ENCODE data around the gene C22orf42. TPM values are rescaled to one million over a fixed set of nuclear protein-coding genes. Genes with fewer than 3 reads are reported as not detected.

Gene C22orf42, protein sequence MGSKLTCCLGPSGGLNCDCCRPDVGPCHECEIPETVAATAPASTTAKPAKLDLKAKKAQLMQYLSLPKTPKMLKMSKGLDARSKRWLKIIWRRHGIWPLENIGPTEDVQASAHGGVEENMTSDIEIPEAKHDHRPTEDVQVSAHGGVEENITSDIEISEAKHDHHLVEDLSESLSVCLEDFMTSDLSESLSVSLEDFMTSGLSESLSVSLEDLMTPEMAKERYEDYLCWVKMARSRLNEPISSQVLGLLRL
- polyA plus RNA-seq (2011; rRNA removed) (not detected in 2 replicates), polyA plus RNA-seq (2017; fragmentation: RNase III; extraction: RNeasy Plus Mini Kit Qiagen cat#74134 plus additional on column Dnase treatment) (not detected in 3 replicates), polyA minus RNA-seq (2011; rRNA and poly(A)+ RNA removed) (not detected in 2 replicates)
- polyA plus RNA-seq (2012; cell fraction: cytosol; rRNA removed) = not detected in 2 replicates
- not detected in 2 replicates for polyA plus RNA-seq (2012; cell fraction: nucleus; rRNA removed)

DNA sequence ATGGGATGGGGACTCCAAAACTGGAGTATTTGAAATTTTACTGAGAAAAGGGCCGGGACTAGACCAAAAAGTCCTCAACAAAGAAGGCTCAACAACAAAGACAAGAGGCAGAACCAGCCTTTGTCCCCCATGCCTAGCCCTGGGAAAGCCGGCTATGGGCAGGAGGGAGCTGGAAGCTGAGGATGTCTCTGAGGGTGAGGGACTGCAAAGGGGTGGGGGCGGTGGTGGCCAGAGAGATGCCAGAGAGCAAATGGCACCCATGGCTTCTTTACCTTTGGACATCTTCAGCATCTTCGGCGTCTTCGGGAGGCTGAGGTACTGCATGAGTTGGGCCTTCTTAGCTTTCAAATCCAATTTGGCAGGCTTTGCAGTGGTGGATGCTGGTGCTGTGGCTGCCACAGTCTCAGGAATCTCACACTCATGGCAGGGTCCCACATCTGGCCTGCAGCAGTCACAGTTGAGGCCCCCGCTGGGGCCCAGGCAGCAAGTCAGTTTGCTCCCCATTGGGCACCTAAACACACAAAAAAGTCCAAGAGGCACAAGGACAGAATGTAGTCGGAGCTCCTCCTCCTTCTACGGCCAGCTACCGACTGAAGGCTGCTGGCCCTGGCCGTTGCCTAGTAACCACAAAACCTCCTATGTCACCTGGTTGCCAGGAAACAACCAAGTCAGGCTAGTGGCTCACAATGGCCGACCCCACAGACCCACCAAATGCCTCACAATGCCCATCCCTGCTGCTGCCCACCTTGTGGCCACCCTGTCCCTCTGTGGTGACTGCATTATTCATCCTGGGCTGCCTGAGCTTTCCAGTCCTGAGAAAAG, at the start of gene C22orf42:
Gene C22orf42, minus strand, starts transcription at position 592 of the 822 bp plus-strand sequence. Its CDS starts 88 bp downstream, at position 504.
- ChIA-PET CTCF (interaction anchor here (0.5 kb wide), 1 partner anchor 68 kb away, joined by 4 read pairs; no protein-coding TSS in a partner anchor), POLR2A (no interaction called here)
- ATAC-seq (no peak), DNase-seq (ENCODE audit: low read depth in 1 of 2, low spot score in 1 of 2) (no peak), FAIRE-seq (no peak)
- Histone ChIP-seq H3K9me3 (no peaks in the 10 kb centered on the region), H3K4me2 (no peak within 1 kb of the TSS), H3K4me1 (no peaks in the 10 kb centered on the region), H3K27ac (no peak within 1 kb of the TSS), H3K4me3 (no peak within 1 kb of the TSS)
- TF ChIP-seq EHF (CRISPR knock-in tag; IDR thresholded peaks at IDR 0.05) = no peak
- WGBS (ENCODE audit: missing lambda C conversion rate) = 33% methylated on average over 7 of the region's 12 CpGs

DNA sequence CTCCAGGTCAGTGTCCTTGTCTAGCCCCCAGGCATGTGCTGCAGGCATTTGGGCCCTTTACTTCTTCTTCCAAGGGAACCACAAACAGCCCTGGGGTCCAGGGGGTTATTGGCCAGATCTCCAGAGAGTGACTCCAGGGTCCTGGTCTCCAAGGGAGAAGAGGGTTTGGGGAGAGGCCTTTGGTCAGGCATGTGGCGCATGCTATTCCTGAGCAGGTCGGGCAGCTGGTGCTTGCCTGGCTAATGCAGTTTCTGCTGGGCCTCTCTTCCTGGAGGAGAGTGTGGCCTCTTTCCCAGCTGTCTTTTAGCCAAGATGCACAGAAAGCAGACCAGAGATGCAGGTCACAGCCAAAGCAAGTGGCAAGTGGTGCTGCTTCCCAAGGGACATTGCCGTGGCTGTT, 49.6 kb upstream of the C22orf42 start:
- H3K4me1 ChIP-seq = peaks cover 7% of the 10 kb centered on the region; the same call in 1 of the 3 replicates
- WGBS (ENCODE audit: missing lambda C conversion rate) = 100% methylated on average over 1 of the region's 3 CpGs
- ATAC-seq (no peak), DNase-seq (ENCODE audit: low read depth in 1 of 2, low spot score in 1 of 2) (no peak), FAIRE-seq (no peak)
- H3K27ac ChIP-seq = no peak overlapping the region
- no peak overlapping the region for H3K4me3 ChIP-seq
- CTCF ChIA-PET = interaction anchor here (0.7 to 1.3 kb wide), 3 partner anchors 15 to 57 kb away, joined by 3 to 4 read pairs (median 3); no protein-coding TSS in a partner anchor
- H3K4me2 ChIP-seq = no peak overlapping the region
- POLR2A ChIA-PET = no interaction called here
- H3K9me3 ChIP-seq = no peaks in the 10 kb centered on the region
- TF ChIP-seq NR3C1 (IDR thresholded peaks at IDR 0.05) (no peak), BHLHE40 (IDR thresholded peaks at IDR 0.05; ENCODE audit: low read depth, low read length) (no peak), EP300 (IDR thresholded peaks at IDR 0.05) (no peak), HEYL (CRISPR knock-in tag; IDR thresholded peaks at IDR 0.05) (no peak), ZC3H11A (IDR thresholded peaks at IDR 0.05) (no peak)
- TF ChIP-seq, protein P1, sequence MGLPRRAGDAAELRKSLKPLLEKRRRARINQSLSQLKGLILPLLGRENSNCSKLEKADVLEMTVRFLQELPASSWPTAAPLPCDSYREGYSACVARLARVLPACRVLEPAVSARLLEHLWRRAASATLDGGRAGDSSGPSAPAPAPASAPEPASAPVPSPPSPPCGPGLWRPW (IDR thresholded peaks at IDR 0.05) = no peak
- TF ChIP-seq, protein P2, sequence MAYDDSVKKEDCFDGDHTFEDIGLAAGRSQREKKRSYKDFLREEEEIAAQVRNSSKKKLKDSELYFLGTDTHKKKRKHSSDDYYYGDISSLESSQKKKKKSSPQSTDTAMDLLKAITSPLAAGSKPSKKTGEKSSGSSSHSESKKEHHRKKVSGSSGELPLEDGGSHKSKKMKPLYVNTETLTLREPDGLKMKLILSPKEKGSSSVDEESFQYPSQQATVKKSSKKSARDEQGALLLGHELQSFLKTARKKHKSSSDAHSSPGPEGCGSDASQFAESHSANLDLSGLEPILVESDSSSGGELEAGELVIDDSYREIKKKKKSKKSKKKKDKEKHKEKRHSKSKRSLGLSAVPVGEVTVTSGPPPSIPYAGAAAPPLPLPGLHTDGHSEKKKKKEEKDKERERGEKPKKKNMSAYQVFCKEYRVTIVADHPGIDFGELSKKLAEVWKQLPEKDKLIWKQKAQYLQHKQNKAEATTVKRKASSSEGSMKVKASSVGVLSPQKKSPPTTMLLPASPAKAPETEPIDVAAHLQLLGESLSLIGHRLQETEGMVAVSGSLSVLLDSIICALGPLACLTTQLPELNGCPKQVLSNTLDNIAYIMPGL (CRISPR knock-in tag; IDR thresholded peaks at IDR 0.05; ENCODE audit: borderline replicate concordance) = no peak

DNA sequence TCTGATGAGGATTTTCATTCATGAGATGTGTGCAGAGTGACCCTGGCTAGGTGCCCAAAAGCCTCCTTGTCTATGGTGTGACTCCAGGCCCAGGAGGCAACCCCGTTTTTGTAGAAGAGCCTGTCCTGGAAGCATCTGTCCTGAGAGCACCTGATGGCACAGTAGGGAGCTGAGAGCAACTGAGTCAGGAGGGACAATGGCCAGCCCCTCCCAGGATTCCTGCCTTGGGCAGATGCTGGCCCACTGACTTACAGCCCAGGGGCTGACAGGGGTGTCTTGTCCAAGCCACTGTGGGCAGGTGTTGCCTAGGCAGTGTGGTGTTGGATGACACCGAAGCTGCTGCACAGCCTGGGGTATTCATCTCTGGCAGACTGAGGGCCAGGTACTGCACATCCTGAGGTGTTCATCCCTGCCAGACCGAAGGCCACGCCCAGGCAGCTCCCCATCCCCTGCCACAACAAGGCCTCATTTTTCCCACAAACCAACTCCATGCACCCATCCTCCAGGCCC, 48.9 kb upstream of the C22orf42 start:
- no peak overlapping the region for H3K4me2 ChIP-seq
- FAIRE-seq = no peak
- H3K9me3 ChIP-seq = no peaks in the 10 kb centered on the region
- H3K27ac ChIP-seq = no peak overlapping the region
- no peak for ATAC-seq
- ChIA-PET POLR2A (no interaction called here), CTCF (interaction anchor here (0.7 to 1.3 kb wide), 5 partner anchors 9 to 231 kb away, joined by 3 to 4 read pairs (median 3); no protein-coding TSS in a partner anchor)
- no peak overlapping the region for H3K4me3 ChIP-seq
- no peak for DNase-seq (ENCODE audit: low read depth in 1 of 2, low spot score in 1 of 2)
- peaks cover 7% of the 10 kb centered on the region; the same call in 1 of the 3 replicates for H3K4me1 ChIP-seq
- TF ChIP-seq, protein P2 (CRISPR knock-in tag; IDR thresholded peaks at IDR 0.05; ENCODE audit: borderline replicate concordance) = no peak
- no peak for TF ChIP-seq RCOR1 (IDR thresholded peaks at IDR 0.05; ENCODE audit: low read depth, low read length)
- TF ChIP-seq SREBF2 (IDR thresholded peaks at IDR 0.05) = no peak
- no peak for TF ChIP-seq MAFK (IDR thresholded peaks at IDR 0.05; ENCODE audit: partially characterized antibody)
- TF ChIP-seq CEBPB (IDR thresholded peaks at IDR 0.05) = no peak
- no peak for TF ChIP-seq ESRRA (IDR thresholded peaks at IDR 0.05; ENCODE audit: borderline replicate concordance, low read length)
- no peak for TF ChIP-seq FOSB (CRISPR knock-in tag; IDR thresholded peaks at IDR 0.05)
- no peak for TF ChIP-seq HOXA7 (CRISPR knock-in tag; IDR thresholded peaks at IDR 0.05)
- WGBS (ENCODE audit: missing lambda C conversion rate) = no CpG with 5 or more reads among the region's 4 CpGs
